HG03457 (cell line): ENCODE measurements around the gene CTCF.

Experiments
- ATAC-seq: cut with Tn5 transposase; IDR thresholded peaks from one replicate; pipeline ENCODE4 v1.9.1; 2021; ENCODE audit warnings: moderate number of reproducible peaks; ENCODE audit not compliant: unreplicated experiment

The CTCF gene

GRCh38 chr16:67534431-67534830 lies 27.9 kb upstream of the CTCF start:
- ATAC-seq = no peak

- no peak for ATAC-seq
Measured at GRCh38 chr16:67535201-67535600, 27.1 kb upstream of the CTCF start.

- no peak for ATAC-seq
Measured at GRCh38 chr16:67537270-67537635, 25.1 kb upstream of the CTCF start.

GRCh38 chr16:67537636-67538591 lies 24.4 kb upstream of the CTCF start:
- no peak for ATAC-seq

- ATAC-seq = no peak
Measured at GRCh38 chr16:67538666-67539101, 23.6 kb upstream of the CTCF start.

- ATAC-seq = no peak
Measured at GRCh38 chr16:67539271-67539670, 23.1 kb upstream of the CTCF start.

GRCh38 chr16:67539691-67540635 lies 22.4 kb upstream of the CTCF start:
- no peak for ATAC-seq

- no peak for ATAC-seq
Measured at GRCh38 chr16:67540756-67541155, 21.6 kb upstream of the CTCF start.

GRCh38 chr16:67541391-67542263 lies 20.7 kb upstream of the CTCF start:
- no peak for ATAC-seq

GRCh38 chr16:67542464-67542863 lies 19.9 kb upstream of the CTCF start:
- no peak for ATAC-seq

- ATAC-seq = no peak
Measured at GRCh38 chr16:67543036-67543435, 19.3 kb upstream of the CTCF start.

- no peak for ATAC-seq
Measured at GRCh38 chr16:67543582-67543981, 18.7 kb upstream of the CTCF start.

- no peak for ATAC-seq
Measured at GRCh38 chr16:67544329-67544841, 17.9 kb upstream of the CTCF start.

GRCh38 chr16:67544844-67545664 lies 17.3 kb upstream of the CTCF start:
- ATAC-seq = no peak

- no peak for ATAC-seq
Measured at GRCh38 chr16:67545665-67546024, 16.7 kb upstream of the CTCF start.

GRCh38 chr16:67546091-67546501 lies 16.2 kb upstream of the CTCF start:
- ATAC-seq = no peak

GRCh38 chr16:67546761-67547422 lies 15.4 kb upstream of the CTCF start:
- no peak for ATAC-seq

- ATAC-seq = no peak
Measured at GRCh38 chr16:67547423-67548264, 14.7 kb upstream of the CTCF start.
